Breast epithelium (tissue), 3 donors: ENCODE data around the gene TNFAIP8.

Source experiments
- POLR2A ChIP-seq: fragments of 450-650 bp; IDR thresholded peaks from one replicate; pipeline ENCODE4 v1.6.1; 2016; ENCODE audit warnings: antibody characterized with exemption, mild to moderate bottlenecking, moderate library complexity
- POLR2AphosphoS5 ChIP-seq, 3 donors: sonication (generic); formaldehyde crosslinking; IDR thresholded peaks; one replicate each; pipeline ENCODE4 v1.6.1; 2017; ENCODE audit warnings: antibody characterized with exemption in 3 of 3
- TF ChIP-seq, protein P1 (sequence below), 3 donors: fragments of 450-650 bp; IDR thresholded peaks; one replicate each; pipeline ENCODE4 v1.5.1; 2016 to 2017; ENCODE audit warnings: antibody characterized with exemption in 3 of 3, mild to moderate bottlenecking in 3 of 3, moderate library complexity in 3 of 3

DNA sequence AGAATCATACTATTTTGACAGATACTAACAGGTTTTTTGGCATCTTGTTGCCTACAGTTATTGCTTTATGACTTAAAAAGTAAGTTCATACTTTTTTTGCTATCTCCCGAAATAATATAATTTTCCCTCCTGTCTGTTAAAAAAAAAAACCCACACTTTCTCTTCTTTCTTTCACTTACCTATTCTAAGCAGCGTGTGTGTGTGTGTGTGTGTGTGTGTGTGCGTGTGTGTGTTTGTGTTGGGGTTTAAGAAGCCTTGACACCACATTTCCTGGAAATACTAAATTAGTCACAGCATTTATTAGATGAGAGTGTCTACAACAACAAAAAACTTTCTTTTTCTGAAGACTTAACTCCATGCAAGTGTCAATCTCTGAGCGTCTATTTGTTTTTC, 12.4 kb downstream of the TNFAIP8 start:
- TF ChIP-seq, protein P1, sequence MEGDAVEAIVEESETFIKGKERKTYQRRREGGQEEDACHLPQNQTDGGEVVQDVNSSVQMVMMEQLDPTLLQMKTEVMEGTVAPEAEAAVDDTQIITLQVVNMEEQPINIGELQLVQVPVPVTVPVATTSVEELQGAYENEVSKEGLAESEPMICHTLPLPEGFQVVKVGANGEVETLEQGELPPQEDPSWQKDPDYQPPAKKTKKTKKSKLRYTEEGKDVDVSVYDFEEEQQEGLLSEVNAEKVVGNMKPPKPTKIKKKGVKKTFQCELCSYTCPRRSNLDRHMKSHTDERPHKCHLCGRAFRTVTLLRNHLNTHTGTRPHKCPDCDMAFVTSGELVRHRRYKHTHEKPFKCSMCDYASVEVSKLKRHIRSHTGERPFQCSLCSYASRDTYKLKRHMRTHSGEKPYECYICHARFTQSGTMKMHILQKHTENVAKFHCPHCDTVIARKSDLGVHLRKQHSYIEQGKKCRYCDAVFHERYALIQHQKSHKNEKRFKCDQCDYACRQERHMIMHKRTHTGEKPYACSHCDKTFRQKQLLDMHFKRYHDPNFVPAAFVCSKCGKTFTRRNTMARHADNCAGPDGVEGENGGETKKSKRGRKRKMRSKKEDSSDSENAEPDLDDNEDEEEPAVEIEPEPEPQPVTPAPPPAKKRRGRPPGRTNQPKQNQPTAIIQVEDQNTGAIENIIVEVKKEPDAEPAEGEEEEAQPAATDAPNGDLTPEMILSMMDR (IDR thresholded peaks at IDR 0.05), result no peak
- TF ChIP-seq POLR2AphosphoS5 (IDR thresholded peaks at IDR 0.05) (no peak), POLR2A (no peak)
